Measurements from ENCODE around the gene PLXDC1. TPM values are rescaled to one million over a fixed set of nuclear protein-coding genes. Genes with fewer than 3 reads are reported as not detected.

PLXDC1 gene
- total and polyA plus RNA-seq, 2 of the 8 experiments (the other 6 are each of a cell fraction or from before 2014, with no cell fraction given): 4.1 to 14.6 TPM

GRCh38 chr17:39097150-39097519, 54.3 kb downstream of the PLXDC1 start:
- no peaks in the 10 kb centered on the region for H3K23me2 ChIP-seq (ENCODE audit: low read depth, low read length)
- H3K18ac ChIP-seq (ENCODE audit: extremely low read depth, low read length): no peak overlapping the region
- H2BK5ac ChIP-seq (ENCODE audit: low read depth, low read length): no peak overlapping the region
- H3K4me2 ChIP-seq (ENCODE audit: insufficient read depth in 1 of 2, low read depth in 2 of 2, low read length in 2 of 2): no peak overlapping the region
- no peaks in the 10 kb centered on the region for H3K79me2 ChIP-seq (ENCODE audit: control insufficient read depth in 1 of 2, insufficient read depth in 2 of 2, low read length in 2 of 2)
- no peak overlapping the region for H2BK15ac ChIP-seq (ENCODE audit: low read length)
- no peaks in the 10 kb centered on the region for H4K20me1 ChIP-seq (replicated peaks in 1 of 2; ENCODE audit: control insufficient read depth in 1 of 2, insufficient read depth in 2 of 2, low read length in 2 of 2)
- H3K9me3 ChIP-seq (ENCODE audit: insufficient read depth in 2 of 2, low read depth in 1 of 2, low read length in 1 of 2): no peaks in the 10 kb centered on the region
- H3K23ac ChIP-seq (ENCODE audit: insufficient read length): no peak overlapping the region
- no peak overlapping the region for H2BK120ac ChIP-seq (replicated peaks; ENCODE audit: low read depth, low read length)
- H3K79me1 ChIP-seq (ENCODE audit: low read depth, low read length): no peaks in the 10 kb centered on the region
- WGBS, 2 experiments (ENCODE audit: extremely low coverage in 1 of 2, insufficient coverage in 1 of 2, insufficient read length in 1 of 2, insufficient replicate concordance in 2 of 2, low coverage in 1 of 2, low lambda C conversion rate in 2 of 2, missing lambda C conversion rate in 1 of 2): 87% methylated on average over 2 of the region's 2 CpGs; no CpG with 5 or more reads in 1 of the 2 experiments
- no peak overlapping the region for H4K5ac ChIP-seq (ENCODE audit: insufficient read length, low read depth, low read length)
- no peak overlapping the region for H2AK5ac ChIP-seq (ENCODE audit: low read depth, low read length)
- DNase-seq (ENCODE audit: low read depth in 1 of 2, low spot score in 2 of 2) (no peak), FAIRE-seq (no peak)
- H3K4me1 ChIP-seq (replicated peaks in 1 of 4; ENCODE audit: control insufficient read depth in 3 of 4, insufficient read depth in 4 of 4, low read length in 3 of 4): peaks cover 0 to 3% (median 2%) of the 10 kb centered on the region in 4 experiments; a peak in 2 of 7 replicates
- no peak overlapping the region for H4K91ac ChIP-seq (replicated peaks; ENCODE audit: insufficient read length, low read length)
- ChIA-PET POLR2A (ENCODE audit: partially characterized antibody) (no interaction called here), CTCF (ENCODE audit: partially characterized antibody) (interaction anchor here (1.1 kb wide), 2 partner anchors 51 to 114 kb away, joined by 3 read pairs; no protein-coding TSS in a partner anchor)
- no peak overlapping the region; the same call in 1 of the 2 replicates for H2BK20ac ChIP-seq (ENCODE audit: low read length)
- H3K4me3 ChIP-seq (ENCODE audit: extremely low read depth in 1 of 4, insufficient read depth in 2 of 4, low read depth in 3 of 4, low read length in 4 of 4): no peak overlapping the region
- no peaks in the 10 kb centered on the region for H3K36me3 ChIP-seq (ENCODE audit: control insufficient read depth in 2 of 4, insufficient read depth in 4 of 4, low read length in 3 of 4)
- H4K8ac ChIP-seq (ENCODE audit: extremely low read depth, insufficient read depth, low read length): no peak overlapping the region
- no peak overlapping the region for H3K4ac ChIP-seq (replicated peaks; ENCODE audit: insufficient read length, low read depth, low read length)
- no peaks in the 10 kb centered on the region for H3K27me3 ChIP-seq (replicated peaks in 1 of 4; ENCODE audit: control insufficient read depth in 3 of 4, extremely low read depth in 1 of 4, insufficient read depth in 3 of 4, low read length in 3 of 4)
- H3K56ac ChIP-seq (replicated peaks; ENCODE audit: insufficient read length, low read depth, low read length): no peak overlapping the region
- H3K27ac ChIP-seq (ENCODE audit: low read depth, low read length): no peak overlapping the region
- H2BK12ac ChIP-seq (ENCODE audit: low read depth, low read length): no peak overlapping the region
- H3K9ac ChIP-seq (replicated peaks in 1 of 4; ENCODE audit: extremely low read depth in 1 of 4, low read depth in 3 of 4, low read length in 3 of 4): no peak overlapping the region
- no peak overlapping the region for H3K14ac ChIP-seq (ENCODE audit: insufficient read length)
- H2AFZ ChIP-seq (ENCODE audit: low read length): no peak overlapping the region
- TF ChIP-seq TCF12 (IDR thresholded peaks at IDR 0.05; ENCODE audit: low read depth, low read length) (no peak), TAF7 (optimal IDR thresholded peaks at IDR 0.05; ENCODE audit: borderline replicate concordance, low read depth, low read length) (no peak), ATF3 (IDR thresholded peaks at IDR 0.05; ENCODE audit: insufficient read depth, low read depth, low read length) (no peak), SIN3A (conservative IDR thresholded peaks at IDR 0.05 in 1 of 2, IDR thresholded peaks at IDR 0.05 in 1 of 2; ENCODE audit: low read depth in 1 of 2, low read length in 2 of 2) (no peak), KDM1A (IDR thresholded peaks at IDR 0.05; ENCODE audit: borderline replicate concordance, low read length) (no peak)

Measured in H1 (cell line).